H1 (cell line): ENCODE measurements around the gene DOP1A. TPM values are rescaled to one million over a fixed set of nuclear protein-coding genes. Genes with fewer than 3 reads are reported as not detected.

Source experiments
- SP2 ChIP-seq: IDR thresholded peaks from 2 replicates; pipeline ENCODE4 v1.6.1; 2012; ENCODE audit warnings: mild to moderate bottlenecking, low read length, inconsistent platforms
- polyA plus RNA-seq, 7 experiments: library from polyadenylated mRNA; depleted of rRNA in 3 of 7; stranded (reverse) in 5 of 7; unstranded in 2 of 7; fragments of >200 nt in 5 of 7; fragments of 200-250 nt in 2 of 7; gene quantifications; 1 replicate in 5 of 7; 2 replicates in 1 of 7; 4 replicates in 1 of 7; pipeline versions ENCODE4 v1.2.1 to v1.2.3, GENCODE V29; 2011 to 2013; ENCODE audit warnings: missing spikeins in 2 of 7, mixed read lengths in 2 of 7
- total RNA-seq: library from RNA; stranded (reverse); fragmentation: NEBNext Ultra II Directional; extraction: Animal tissue kit (Norgen Biotek cat#: 25700); gene quantifications from 2 replicates; pipeline ENCODE4 v1.2.1, GENCODE V29; 2021

The DOP1A gene
- total and polyA plus RNA-seq, 2 of the 8 experiments (the other 6 are each of a cell fraction or from before 2014, with no cell fraction given), result 7.5 to 14.7 TPM

- no peak for TF ChIP-seq SP2
- TF ChIP-seq, all 59 proteins: peak for 0
Measured at GRCh38 chr6:83176246-83176645, 108.8 kb downstream of the DOP1A start (continued).
